HG03139 (cell line): ENCODE results near the gene PPP1R9A.

Experiments
- ATAC-seq: cut with Tn5 transposase; IDR thresholded peaks from one replicate; pipeline ENCODE4 v1.9.1; 2021; ENCODE audit not compliant: unreplicated experiment

PPP1R9A gene

GRCh38 chr7:94907026-94907810 is at the start of gene PPP1R9A:
Gene PPP1R9A (plus strand): TSS chr7:94907594. CDS start chr7:94910114, 2,520 bp downstream.
- ATAC-seq: no peak

GRCh38 chr7:94871132-94871531 is 36.3 kb upstream of the PPP1R9A start:
- ATAC-seq: no peak

GRCh38 chr7:94873239-94873638 is 34.2 kb upstream of the PPP1R9A start:
- ATAC-seq: no peak

- no peak for ATAC-seq
These were observed 33.2 kb upstream of the PPP1R9A start for GRCh38 chr7:94874036-94874785.

DNA sequence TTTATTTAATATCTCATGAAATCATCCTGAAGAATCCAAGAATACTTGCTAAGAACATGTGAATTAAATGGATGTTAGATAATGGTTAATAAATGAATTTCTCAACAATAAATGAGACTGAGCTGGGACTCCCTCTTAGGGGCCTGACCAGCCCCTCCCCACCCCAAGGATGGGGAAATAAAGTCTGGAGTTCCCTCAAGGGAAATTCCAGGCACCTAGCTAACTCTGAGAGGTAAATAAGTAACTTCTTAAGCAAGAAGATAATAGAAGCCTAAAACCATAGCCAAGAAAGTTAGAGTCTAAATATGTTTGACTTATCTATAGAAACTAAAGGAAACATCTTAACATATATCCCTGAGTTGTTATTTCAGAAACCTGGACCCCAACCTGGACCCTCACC is 32.2 kb upstream of the PPP1R9A start:
- ATAC-seq: no peak

- no peak for ATAC-seq
These were observed 29.4 kb upstream of the PPP1R9A start for GRCh38 chr7:94877731-94878670.

DNA sequence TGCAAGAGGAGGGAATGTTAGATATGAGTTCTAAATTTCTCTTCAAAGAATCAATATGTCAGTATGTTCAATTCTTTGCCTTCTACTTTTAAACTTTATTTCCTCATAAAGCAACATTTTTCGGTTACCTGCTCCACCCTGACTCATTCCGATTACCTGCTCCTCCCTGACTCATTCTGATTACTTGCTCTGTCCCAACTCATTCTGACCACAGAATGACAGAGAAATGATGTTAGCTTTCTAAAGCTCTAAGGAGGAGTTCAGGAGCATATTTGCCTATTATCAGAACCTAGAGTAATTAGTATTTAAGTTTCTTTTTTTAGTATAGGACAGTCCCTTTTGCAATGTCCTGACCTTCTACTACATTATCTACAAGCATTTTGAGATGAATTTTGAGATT is 24.5 kb upstream of the PPP1R9A start:
- no peak for ATAC-seq

DNA sequence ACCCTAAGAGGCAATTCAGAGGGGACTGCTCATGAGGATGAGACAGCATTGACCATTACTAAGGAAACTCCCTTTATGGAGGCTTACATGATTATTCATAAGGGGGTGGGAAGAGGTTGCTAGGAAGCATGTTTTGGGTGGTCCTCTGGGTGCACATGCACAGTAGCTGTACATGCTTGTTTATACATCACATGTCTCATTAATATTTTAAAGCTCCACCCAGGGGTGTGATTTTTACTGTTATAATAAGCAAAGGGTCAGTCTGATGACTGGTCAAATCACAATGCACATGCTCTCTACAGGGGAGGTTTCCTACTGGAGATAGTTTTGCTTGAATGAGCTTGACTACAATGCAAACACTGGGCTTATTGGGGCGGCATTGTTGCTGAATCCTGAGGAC is 23.8 kb upstream of the PPP1R9A start:
- ATAC-seq: no peak

GRCh38 chr7:94888551-94888950 is 18.8 kb upstream of the PPP1R9A start:
- ATAC-seq: no peak

DNA sequence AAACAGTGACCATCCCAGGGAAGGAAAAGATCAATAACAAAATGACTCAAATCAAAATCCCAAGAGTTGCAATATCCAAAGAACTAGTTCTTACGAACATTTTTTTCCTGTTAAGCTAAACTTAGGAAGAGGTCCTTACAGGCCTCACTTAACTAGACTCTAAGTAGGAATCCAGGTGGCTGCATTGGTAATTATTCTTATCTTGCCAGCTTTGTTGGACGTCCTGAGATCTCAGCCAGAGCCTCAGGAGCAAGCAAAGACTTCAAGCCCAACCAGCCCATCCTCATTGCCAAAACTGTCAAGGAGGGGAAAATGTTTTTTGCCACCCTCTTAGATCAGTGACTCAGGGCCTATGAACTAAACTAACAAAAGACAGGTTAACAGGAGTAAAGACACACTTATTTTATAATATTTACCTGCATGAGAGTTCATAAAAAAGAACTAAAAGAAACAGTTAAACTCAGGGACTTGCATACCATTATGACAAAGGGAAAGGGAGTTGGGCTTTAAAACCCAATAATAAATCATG is 18.3 kb upstream of the PPP1R9A start:
- no peak for ATAC-seq

DNA sequence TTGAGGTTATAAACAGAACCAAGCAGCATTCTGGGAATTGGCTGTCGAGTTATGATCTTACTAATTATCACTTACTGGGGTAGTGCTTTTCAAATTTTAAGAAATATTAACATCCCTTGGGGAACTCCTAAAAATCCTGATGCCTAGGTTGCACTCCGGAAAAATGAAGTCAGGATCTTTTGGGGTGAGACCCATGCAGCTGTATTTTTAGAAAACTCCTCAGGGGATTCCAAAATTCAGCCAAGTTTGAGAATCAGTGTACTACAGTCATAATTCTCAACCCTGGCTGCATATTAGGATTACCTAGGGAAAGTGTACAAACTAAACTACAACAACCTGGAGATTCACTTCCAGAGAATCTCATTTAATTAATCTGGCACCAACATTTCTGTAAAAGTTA is 17.2 kb upstream of the PPP1R9A start:
- no peak for ATAC-seq

DNA sequence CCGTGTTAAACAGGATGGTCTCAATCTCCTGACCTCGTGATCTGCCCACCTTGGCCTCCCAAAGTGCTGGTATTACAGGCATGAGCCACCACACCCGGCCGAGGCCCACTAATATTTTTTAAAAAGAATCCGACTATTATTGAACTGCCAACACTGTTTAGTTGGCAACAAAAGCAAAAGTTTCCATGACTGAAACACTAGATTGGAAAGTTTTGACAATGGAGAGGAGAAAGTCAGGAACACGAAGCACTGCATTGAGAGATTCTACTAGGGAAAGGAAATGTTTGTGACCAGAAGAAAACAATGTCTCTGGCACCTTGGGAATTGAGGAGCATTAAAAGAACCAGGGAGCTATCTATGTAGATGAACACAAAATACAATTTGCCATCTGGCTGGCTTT is 13.7 kb upstream of the PPP1R9A start:
- ATAC-seq: no peak

DNA sequence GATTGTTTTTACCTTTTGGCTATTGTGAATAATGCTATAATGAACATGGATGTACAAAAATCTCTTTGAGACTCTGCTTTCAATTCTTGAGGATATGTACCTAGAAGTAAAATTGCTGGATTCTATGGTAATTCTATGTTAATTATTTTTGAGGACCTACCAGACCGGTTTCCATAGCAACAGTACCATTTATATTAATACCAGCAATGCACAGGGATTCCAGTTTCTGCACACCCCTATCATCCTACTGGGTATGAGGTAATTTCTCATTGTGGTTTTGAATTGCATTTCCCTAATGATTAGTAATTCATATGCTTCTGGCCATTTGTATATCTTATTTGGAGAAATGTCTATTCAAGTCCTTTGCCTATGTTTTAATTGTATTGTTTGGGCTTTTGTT is 9.9 kb upstream of the PPP1R9A start:
- no peak for ATAC-seq

GRCh38 chr7:94898340-94898739 is 9.1 kb upstream of the PPP1R9A start:
- ATAC-seq: no peak

GRCh38 chr7:94901981-94902380 is 5.4 kb upstream of the PPP1R9A start:
- no peak for ATAC-seq

DNA sequence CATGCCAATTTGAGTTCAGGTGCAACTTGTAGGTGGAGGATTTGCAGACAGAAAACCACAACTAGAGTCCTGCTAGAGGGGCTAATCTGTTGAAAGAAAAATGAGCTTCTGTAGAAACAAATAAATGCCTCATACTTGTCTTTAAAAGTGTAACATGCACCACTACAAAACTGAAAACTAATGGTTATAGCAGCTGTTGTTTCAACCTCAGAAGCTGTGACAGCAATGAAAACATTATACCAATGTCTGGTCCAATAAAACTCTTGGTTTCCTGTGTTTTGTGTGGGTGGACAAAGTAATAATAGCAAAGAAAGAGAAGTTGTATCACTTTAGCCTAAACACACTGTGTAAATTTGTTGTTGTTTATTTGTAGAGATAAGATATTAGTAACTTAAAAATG is 3.4 kb upstream of the PPP1R9A start:
- no peak for ATAC-seq

DNA sequence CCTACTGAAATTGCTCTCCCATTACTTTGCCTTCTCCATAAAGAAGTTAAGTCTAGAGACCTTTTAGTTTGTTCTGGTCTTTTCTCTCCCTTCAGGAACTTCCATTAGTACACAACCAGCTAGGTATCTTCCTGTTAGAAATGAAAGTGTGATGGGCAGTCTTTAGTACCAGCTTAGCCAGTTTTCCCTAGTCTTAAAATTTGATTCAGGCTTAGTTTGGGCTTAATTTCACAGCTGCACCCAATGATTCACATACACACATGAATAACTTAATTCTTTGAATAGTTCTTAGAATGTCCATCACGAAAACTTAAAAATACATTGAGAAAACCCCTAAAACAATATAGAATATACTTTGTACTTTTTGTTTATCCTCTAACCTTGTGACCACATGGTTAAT is 2.4 kb upstream of the PPP1R9A start:
- no peak for ATAC-seq

GRCh38 chr7:94906065-94906851 is 1.1 kb upstream of the PPP1R9A start:
- ATAC-seq: no peak

GRCh38 chr7:94907811-94908322 is 473 bp downstream of the PPP1R9A start:
- ATAC-seq: no peak
